PC-9 (cell line): ENCODE results near the gene PHF21B. TPM values are rescaled to one million over a fixed set of nuclear protein-coding genes. Genes with fewer than 3 reads are reported as not detected.

ENCODE experiments used
- BruUV-seq: library from RNA; stranded (reverse); fragments of 400-500 nt; replicated peaks from 2 replicates; lab custom pipeline; 2021; lab: Mats Ljungman, UMichigan
- CTCF ChIA-PET: fragments of 300-600 bp; sonication (Branson Sonifier 250); formaldehyde crosslinking; loops from one replicate; lab custom pipeline; 2022; ENCODE audit warnings: antibody characterized with exemption; lab: Charles Lee
- POLR2A ChIA-PET: fragments of 300-600 bp; sonication (Branson Sonifier 250); formaldehyde crosslinking; loops from one replicate; lab custom pipeline; 2022; ENCODE audit warnings: antibody characterized with exemption; ENCODE audit not compliant: unreplicated experiment; lab: Charles Lee
- DNase-seq, 2 experiments: peaks; one replicate each; pipeline versions ENCODE4 v3.0.0 to v3.0.0-alpha.2; 2015 to 2022; ENCODE audit warnings: mixed read lengths in 1 of 2
- H2AFZ ChIP-seq: fragments of 200-600 bp; sonication (generic); 2 replicates; pipeline ENCODE4 v1.8.1; 2017; ENCODE audit warnings: antibody characterized with exemption
- H3F3A ChIP-seq: fragments of 200-600 bp; sonication (generic); 2 replicates; pipeline ENCODE4 v1.8.1; 2017; ENCODE audit warnings: antibody characterized with exemption, mild to moderate bottlenecking, low read depth; ENCODE audit not compliant: insufficient read depth
- H3K27ac ChIP-seq: fragments of 200-600 bp; sonication (generic); 2 replicates; pipeline ENCODE4 v1.6.1; 2016; ENCODE audit warnings: mixed run types
- H3K27me3 ChIP-seq: fragments of 200-600 bp; sonication (generic); 2 replicates; pipeline ENCODE4 v1.6.1; 2016; ENCODE audit warnings: low read depth, mixed run types; ENCODE audit not compliant: insufficient read depth
- H3K36me3 ChIP-seq: fragments of 200-600 bp; sonication (generic); 2 replicates; pipeline ENCODE4 v1.6.1; 2016; ENCODE audit warnings: low read depth, mixed run types
- H3K4me1 ChIP-seq: fragments of 200-600 bp; sonication (generic); replicated peaks from 2 replicates; pipeline ENCODE4 v1.6.1; 2016; ENCODE audit warnings: mixed run types; ENCODE audit not compliant: insufficient read depth
- H3K4me2 ChIP-seq: fragments of 200-600 bp; sonication (generic); 2 replicates; pipeline ENCODE4 v1.6.1; 2017; ENCODE audit warnings: mixed run types
- H3K4me3 ChIP-seq: fragments of 200-600 bp; sonication (generic); 2 replicates; pipeline ENCODE4 v1.6.1; 2016; ENCODE audit warnings: mixed run types
- H3K79me2 ChIP-seq: fragments of 200-600 bp; sonication (generic); 2 replicates; pipeline ENCODE4 v1.6.1; 2017; ENCODE audit warnings: low read depth, mixed run types
- H3K9me2 ChIP-seq: fragments of 200-600 bp; sonication (generic); 2 replicates; pipeline ENCODE4 v1.8.1; 2017; ENCODE audit warnings: mild to moderate bottlenecking; ENCODE audit not compliant: insufficient read depth
- H3K9me3 ChIP-seq: fragments of 200-600 bp; sonication (generic); 2 replicates; pipeline ENCODE4 v1.8.1; 2016; ENCODE audit warnings: low read depth; ENCODE audit not compliant: insufficient read depth
- H4K20me1 ChIP-seq: fragments of 200-600 bp; sonication (generic); 2 replicates; pipeline ENCODE4 v1.8.1; 2017; ENCODE audit not compliant: insufficient read depth
- EZH2 ChIP-seq: fragments of 200-600 bp; sonication (generic); IDR thresholded peaks from 2 replicates; pipeline ENCODE4 v1.8.0; 2017; ENCODE audit warnings: antibody characterized with exemption, low read depth
- intact Hi-C: fragments of 100-400 bp; cut with micrococcal nuclease; formaldehyde crosslinking; loops from one replicate; pipeline ENCODE4 v1.10.0; 2022; ENCODE audit not compliant: unreplicated experiment
- total RNA-seq: library from RNA; stranded (reverse); gene quantifications from 2 replicates; pipeline ENCODE4 v1.2.3, GENCODE V29; 2021
- TF ChIP-seq, protein P1 (sequence below): fragments of 200-600 bp; sonication (generic); conservative IDR thresholded peaks from 2 replicates; pipeline ENCODE4 v1.6.1; 2017; ENCODE audit warnings: mixed run types, antibody characterized with exemption, mild to moderate bottlenecking, moderate library complexity

The PHF21B gene
- total RNA-seq, 1 experiment from 2014 or later: not detected

DNA sequence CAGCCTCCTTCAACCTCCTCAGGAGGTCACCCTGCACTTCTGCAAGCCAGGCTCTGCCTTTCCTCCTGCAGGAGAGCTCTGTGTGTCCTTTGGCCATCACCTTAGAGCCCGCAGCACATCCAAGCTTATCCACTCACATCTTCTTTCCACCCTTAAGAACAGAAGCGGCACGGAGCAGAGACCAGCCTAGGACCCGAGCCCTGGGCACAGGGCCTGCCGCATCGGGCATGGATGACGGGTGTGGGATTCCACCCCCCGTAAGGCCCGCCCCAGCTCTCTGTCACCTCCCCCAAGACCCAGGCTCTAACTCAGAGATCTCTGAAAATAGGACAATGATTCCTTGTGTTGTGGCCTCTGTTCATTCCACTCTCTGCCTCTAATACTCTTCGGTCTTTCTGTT, 42.1 kb upstream of the PHF21B start:
- Histone ChIP-seq H3K27me3 (peaks cover 99% of the 10 kb centered on the region), H3K79me2 (no peaks in the 10 kb centered on the region), H3K4me2 (no peak overlapping the region), H3K4me3 (no peak overlapping the region), H2AFZ (no peak overlapping the region), H3K9me2 (no peaks in the 10 kb centered on the region), H4K20me1 (no peaks in the 10 kb centered on the region), H3K36me3 (no peaks in the 10 kb centered on the region), H3K9me3 (no peaks in the 10 kb centered on the region), H3K4me1 (no peaks in the 10 kb centered on the region), H3F3A (no peaks in the 10 kb centered on the region), H3K27ac (no peak overlapping the region)
- intact Hi-C loops: no loop called here
- DNase-seq: no peak
- ChIA-PET CTCF (no interaction called here), POLR2A (no interaction called here)
- no peak for TF ChIP-seq EZH2
- TF ChIP-seq, protein P1, sequence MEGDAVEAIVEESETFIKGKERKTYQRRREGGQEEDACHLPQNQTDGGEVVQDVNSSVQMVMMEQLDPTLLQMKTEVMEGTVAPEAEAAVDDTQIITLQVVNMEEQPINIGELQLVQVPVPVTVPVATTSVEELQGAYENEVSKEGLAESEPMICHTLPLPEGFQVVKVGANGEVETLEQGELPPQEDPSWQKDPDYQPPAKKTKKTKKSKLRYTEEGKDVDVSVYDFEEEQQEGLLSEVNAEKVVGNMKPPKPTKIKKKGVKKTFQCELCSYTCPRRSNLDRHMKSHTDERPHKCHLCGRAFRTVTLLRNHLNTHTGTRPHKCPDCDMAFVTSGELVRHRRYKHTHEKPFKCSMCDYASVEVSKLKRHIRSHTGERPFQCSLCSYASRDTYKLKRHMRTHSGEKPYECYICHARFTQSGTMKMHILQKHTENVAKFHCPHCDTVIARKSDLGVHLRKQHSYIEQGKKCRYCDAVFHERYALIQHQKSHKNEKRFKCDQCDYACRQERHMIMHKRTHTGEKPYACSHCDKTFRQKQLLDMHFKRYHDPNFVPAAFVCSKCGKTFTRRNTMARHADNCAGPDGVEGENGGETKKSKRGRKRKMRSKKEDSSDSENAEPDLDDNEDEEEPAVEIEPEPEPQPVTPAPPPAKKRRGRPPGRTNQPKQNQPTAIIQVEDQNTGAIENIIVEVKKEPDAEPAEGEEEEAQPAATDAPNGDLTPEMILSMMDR: no peak
- no TSS peak for BruUV-seq

DNA sequence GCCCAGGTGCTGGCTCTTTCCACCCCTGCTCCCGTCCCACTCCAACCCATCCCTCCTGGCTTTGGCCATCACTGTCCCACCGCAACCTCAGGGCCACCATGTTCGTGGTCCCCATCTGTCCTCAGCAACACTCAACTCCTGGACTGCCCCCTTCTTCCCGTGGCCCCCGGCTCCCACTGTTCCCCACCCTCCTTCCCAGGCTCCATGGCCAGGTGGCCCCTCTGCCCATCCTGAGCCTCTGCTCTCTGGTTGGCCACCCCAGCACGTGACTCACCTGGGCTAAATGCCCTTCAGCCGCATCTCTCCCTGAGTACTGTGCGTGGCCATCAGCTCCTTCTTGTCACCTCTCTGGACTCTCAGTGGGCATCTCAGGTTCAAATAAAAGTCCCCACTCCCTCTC, 41.6 kb upstream of the PHF21B start:
- H3K27me3 ChIP-seq: peaks cover 99% of the 10 kb centered on the region
- CTCF ChIA-PET: no interaction called here

DNA sequence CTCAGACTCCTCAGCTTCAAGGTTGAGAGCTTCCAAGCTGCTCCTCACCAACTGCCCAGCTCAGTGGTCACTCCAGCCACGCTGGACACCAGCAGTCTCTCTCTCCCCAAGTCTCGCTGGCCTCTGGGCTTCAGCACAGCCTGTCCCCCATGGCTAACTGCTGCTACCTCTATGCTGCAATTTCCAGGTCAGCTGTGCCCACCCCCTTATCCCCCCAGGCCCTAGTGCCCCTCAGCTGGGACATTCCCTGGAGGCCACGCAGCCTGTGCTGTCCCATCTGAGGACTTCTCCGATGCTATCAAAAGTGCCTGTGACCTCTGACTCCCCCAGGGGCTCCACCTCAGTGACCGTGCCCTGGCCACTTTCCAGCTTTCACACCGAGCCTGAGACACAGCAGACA, 37.5 kb upstream of the PHF21B start:
- no peaks in the 10 kb centered on the region for H3K4me1 ChIP-seq
- TF ChIP-seq, protein P1: no peak
- TF ChIP-seq EZH2: no peak
- H3K4me2 ChIP-seq: no peak overlapping the region
- BruUV-seq: no TSS peak
- no peaks in the 10 kb centered on the region for H3K79me2 ChIP-seq
- no peak overlapping the region for H3K27ac ChIP-seq
- H4K20me1 ChIP-seq: no peaks in the 10 kb centered on the region
- ChIA-PET POLR2A (no interaction called here), CTCF (no interaction called here)
- DNase-seq: no peak
- no peaks in the 10 kb centered on the region for H3F3A ChIP-seq
- H3K9me2 ChIP-seq: no peaks in the 10 kb centered on the region
- no peak overlapping the region for H3K4me3 ChIP-seq
- intact Hi-C loops: no loop called here
- no peaks in the 10 kb centered on the region for H3K36me3 ChIP-seq
- peaks cover 98% of the 10 kb centered on the region for H3K27me3 ChIP-seq
- no peaks in the 10 kb centered on the region for H3K9me3 ChIP-seq
- no peak overlapping the region for H2AFZ ChIP-seq

More for the DNA sequence above, 41.6 kb upstream of the PHF21B start:
- Histone ChIP-seq H3K4me2 (no peak overlapping the region), H2AFZ (no peak overlapping the region), H3K9me2 (no peaks in the 10 kb centered on the region), H3K36me3 (no peaks in the 10 kb centered on the region), H3K4me1 (no peaks in the 10 kb centered on the region), H3K27ac (no peak overlapping the region), H4K20me1 (no peaks in the 10 kb centered on the region), H3K79me2 (no peaks in the 10 kb centered on the region), H3K4me3 (no peak overlapping the region), H3K9me3 (no peaks in the 10 kb centered on the region), H3F3A (no peaks in the 10 kb centered on the region)
- intact Hi-C loops: no loop called here
- TF ChIP-seq, protein P1: no peak
- TF ChIP-seq EZH2: no peak
- no TSS peak for BruUV-seq
- POLR2A ChIA-PET: no interaction called here
- DNase-seq: no peak
